Measurements from ENCODE around the gene SECISBP2. TPM values are rescaled to one million over a fixed set of nuclear protein-coding genes. Genes with fewer than 3 reads are reported as not detected.
"Not testable (repeated sequence)": the region's sequence is repeated elsewhere in the genome, so short reads cannot be mapped to it uniquely, and the experiment has no call there.

SECISBP2 gene
- total RNA-seq, 2 donors from 2014 or later = 43.1 to 76.2 TPM

- 83% methylated on average over 7 of the region's 7 CpGs for WGBS
- Histone ChIP-seq H3K36me3 (no peaks in the 10 kb centered on the region), H3K27me3 (replicated peaks; ENCODE audit: insufficient read depth) (no peaks in the 10 kb centered on the region), H3K4me1 (replicated peaks) (no peaks in the 10 kb centered on the region), H3K4me3 (no peak overlapping the region), H3K9me3 (no peaks in the 10 kb centered on the region), H3K27ac (no peak overlapping the region)
- no peak for DNase-seq (ENCODE audit: low spot score)
- intact Hi-C loops (cut with DNase I) = loop anchor here (10.0 kb wide), 1 partner anchor 689 kb away; no protein-coding TSS in a partner anchor
- TF ChIP-seq POLR2AphosphoS5 (IDR thresholded peaks at IDR 0.05) (no peak), CTCF (IDR thresholded peaks at IDR 0.05) (no peak), POLR2A (IDR thresholded peaks at IDR 0.05) (no peak)
Observed at GRCh38 chr9:89284076-89284475, 34.2 kb upstream of the SECISBP2 start.

- WGBS = 96% methylated on average over 2 of the region's 2 CpGs
- DNase-seq (ENCODE audit: low spot score) = no peak
- Histone ChIP-seq H3K27ac (no peak overlapping the region), H3K4me3 (no peak overlapping the region), H3K36me3 (no peaks in the 10 kb centered on the region), H3K4me1 (replicated peaks) (no peaks in the 10 kb centered on the region), H3K27me3 (replicated peaks; ENCODE audit: insufficient read depth) (no peaks in the 10 kb centered on the region), H3K9me3 (no peaks in the 10 kb centered on the region)
- no peak for TF ChIP-seq POLR2A (IDR thresholded peaks at IDR 0.05)
- TF ChIP-seq POLR2AphosphoS5 (IDR thresholded peaks at IDR 0.05) = no peak
- TF ChIP-seq CTCF (IDR thresholded peaks at IDR 0.05) = no peak
- intact Hi-C loops (cut with DNase I) = no loop called here
Observed at GRCh38 chr9:89291741-89292140, 26.6 kb upstream of the SECISBP2 start.

GRCh38 chr9:89293014-89293413 is 25.3 kb upstream of the SECISBP2 start:
- TF ChIP-seq POLR2AphosphoS5 (IDR thresholded peaks at IDR 0.05) (no peak), CTCF (IDR thresholded peaks at IDR 0.05) (no peak), POLR2A (IDR thresholded peaks at IDR 0.05) (no peak)
- WGBS = 100% methylated on average over 1 of the region's 1 CpG
- Histone ChIP-seq H3K27ac (no peak overlapping the region), H3K4me1 (replicated peaks) (no peaks in the 10 kb centered on the region), H3K27me3 (replicated peaks; ENCODE audit: insufficient read depth) (no peaks in the 10 kb centered on the region), H3K36me3 (no peaks in the 10 kb centered on the region), H3K9me3 (no peaks in the 10 kb centered on the region), H3K4me3 (no peak overlapping the region)
- DNase-seq (ENCODE audit: low spot score) = no peak
- intact Hi-C loops (cut with DNase I) = no loop called here

GRCh38 chr9:89295400-89295799 is 22.9 kb upstream of the SECISBP2 start:
- no peak for DNase-seq (ENCODE audit: low spot score)
- no peaks in the 10 kb centered on the region for H3K4me1 ChIP-seq (replicated peaks)
- intact Hi-C loops (cut with DNase I) = no loop called here
- H3K27ac ChIP-seq = no peak overlapping the region
- H3K27me3 ChIP-seq (replicated peaks; ENCODE audit: insufficient read depth) = no peaks in the 10 kb centered on the region
- H3K4me3 ChIP-seq = no peak overlapping the region
- no peaks in the 10 kb centered on the region for H3K9me3 ChIP-seq
- H3K36me3 ChIP-seq = no peaks in the 10 kb centered on the region
- TF ChIP-seq CTCF (IDR thresholded peaks at IDR 0.05) (no peak), POLR2AphosphoS5 (IDR thresholded peaks at IDR 0.05) (no peak), POLR2A (IDR thresholded peaks at IDR 0.05) (no peak)
- 56% methylated on average over 5 of the region's 5 CpGs for WGBS

- H3K9me3 ChIP-seq; H3K36me3 ChIP-seq; H3K4me3 ChIP-seq; H3K27me3 ChIP-seq (replicated peaks; ENCODE audit: insufficient read depth); H3K27ac ChIP-seq; H3K4me1 ChIP-seq (replicated peaks); intact Hi-C loops (cut with DNase I); DNase-seq (ENCODE audit: low spot score): not testable (repeated sequence)
- WGBS = 35% methylated on average over 2 of the region's 2 CpGs
- TF ChIP-seq POLR2AphosphoS5 (IDR thresholded peaks at IDR 0.05) = peak; percentile 38
Observed at GRCh38 chr9:89301996-89302395, 16.3 kb upstream of the SECISBP2 start.
